ELR (cell line): Measurements from ENCODE around the gene MTPN.

ENCODE experiments used
- DNase-seq: peaks from one replicate; pipeline ENCODE4 v3.0.0-alpha.2; 2015; ENCODE audit warnings: low read depth

Gene MTPN

DNA sequence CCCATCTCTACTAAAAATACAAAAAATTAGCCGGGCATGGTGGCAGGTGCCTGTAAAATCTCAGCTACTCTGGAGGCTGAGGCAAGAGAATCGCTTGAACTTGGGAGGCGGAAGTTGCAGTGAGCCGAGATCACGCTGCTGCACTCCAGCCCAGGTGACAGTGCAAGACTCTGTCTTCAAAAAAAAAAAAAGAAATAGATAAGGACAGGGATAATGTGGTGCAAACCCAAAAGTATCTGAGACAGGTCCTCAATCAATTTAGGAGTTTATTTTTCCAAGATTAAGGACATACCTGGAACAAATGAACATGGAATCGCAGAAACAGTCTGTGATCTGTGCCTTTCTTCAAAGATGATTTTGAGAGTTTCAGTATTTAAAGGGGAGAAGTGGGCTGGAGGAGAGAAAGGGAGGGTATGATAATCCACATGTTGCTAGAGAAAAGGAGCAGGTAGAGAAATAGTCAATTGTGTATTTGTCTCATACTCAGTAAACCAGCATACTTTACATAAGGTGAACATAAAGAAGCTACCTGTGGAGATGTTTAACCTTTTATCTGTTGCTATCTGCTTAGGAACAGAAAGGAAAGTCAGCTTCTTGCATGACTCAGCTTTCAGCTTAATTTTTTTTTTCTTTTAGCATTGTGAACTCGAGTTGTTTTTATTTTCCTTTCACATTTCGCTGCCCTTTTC lies 4.9 kb upstream of the MTPN start:
- no peak for DNase-seq

GRCh38 chr7:135980665-135981180 lies 3.6 kb upstream of the MTPN start:
- peak; percentile 59 for DNase-seq

- peak; percentile 71 for DNase-seq
These were observed 2.9 kb upstream of the MTPN start for GRCh38 chr7:135980012-135980551.

DNA sequence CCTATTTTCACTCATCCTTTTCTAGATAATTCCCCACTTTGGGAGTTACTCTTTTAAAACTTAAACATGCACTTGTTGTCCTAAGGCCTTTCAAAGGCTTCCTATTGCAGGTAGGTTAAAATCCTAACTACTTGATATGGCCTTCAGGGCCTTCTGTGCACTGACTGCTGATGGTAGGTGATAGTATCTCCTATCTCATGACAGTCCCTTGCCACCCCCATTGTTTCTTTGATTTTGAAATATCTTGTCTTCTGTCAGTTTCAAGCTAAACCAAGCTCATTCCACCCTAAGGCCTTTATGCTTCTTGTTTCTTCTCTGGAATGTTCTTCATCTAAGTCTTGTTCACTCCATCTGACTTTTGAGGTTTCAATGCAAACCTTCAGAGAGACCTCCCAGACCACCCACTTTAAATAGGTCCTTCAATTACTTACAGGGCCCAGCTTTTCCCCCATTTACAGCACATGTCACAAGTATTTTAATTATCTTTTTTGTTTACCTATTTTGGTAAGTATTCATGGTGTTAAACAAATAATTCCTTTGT lies 2.4 kb upstream of the MTPN start:
- DNase-seq, result no peak

DNA sequence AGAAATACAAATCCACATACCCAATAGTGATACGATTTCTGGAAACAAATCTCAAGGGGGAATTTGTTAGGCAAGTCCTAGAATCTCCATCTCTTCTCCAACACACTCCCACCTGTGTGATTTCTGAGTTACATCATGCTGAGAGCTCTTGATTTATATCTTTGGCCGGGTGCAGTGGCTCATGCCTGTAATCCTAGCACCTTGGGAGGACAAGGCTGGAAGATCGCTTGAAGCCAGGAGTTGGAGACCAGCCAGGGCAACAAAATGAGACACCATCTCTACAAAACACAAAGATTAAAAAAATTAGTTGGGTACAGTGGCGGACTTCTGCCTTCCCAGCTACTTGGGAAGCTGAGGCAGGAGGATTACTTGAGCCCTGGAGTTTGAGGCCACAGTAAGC lies 1.5 kb upstream of the MTPN start:
- no peak for DNase-seq

DNA sequence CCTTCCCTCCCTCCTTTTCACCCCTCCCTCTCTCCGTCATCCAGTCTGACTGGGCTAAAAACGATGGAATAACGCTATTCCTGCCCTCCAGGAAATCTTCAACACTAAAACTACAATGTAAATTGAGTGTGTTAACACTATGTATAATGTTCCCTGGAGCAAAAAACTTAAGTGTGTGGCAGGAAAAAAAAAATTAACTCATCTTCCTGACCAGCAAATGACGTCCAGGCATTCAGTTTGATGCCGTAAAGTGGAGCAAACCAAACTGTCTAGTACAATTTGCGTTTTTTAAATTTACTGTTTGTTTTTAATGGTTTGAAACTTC lies 545 bp upstream of the MTPN start:
- no peak for DNase-seq

DNA sequence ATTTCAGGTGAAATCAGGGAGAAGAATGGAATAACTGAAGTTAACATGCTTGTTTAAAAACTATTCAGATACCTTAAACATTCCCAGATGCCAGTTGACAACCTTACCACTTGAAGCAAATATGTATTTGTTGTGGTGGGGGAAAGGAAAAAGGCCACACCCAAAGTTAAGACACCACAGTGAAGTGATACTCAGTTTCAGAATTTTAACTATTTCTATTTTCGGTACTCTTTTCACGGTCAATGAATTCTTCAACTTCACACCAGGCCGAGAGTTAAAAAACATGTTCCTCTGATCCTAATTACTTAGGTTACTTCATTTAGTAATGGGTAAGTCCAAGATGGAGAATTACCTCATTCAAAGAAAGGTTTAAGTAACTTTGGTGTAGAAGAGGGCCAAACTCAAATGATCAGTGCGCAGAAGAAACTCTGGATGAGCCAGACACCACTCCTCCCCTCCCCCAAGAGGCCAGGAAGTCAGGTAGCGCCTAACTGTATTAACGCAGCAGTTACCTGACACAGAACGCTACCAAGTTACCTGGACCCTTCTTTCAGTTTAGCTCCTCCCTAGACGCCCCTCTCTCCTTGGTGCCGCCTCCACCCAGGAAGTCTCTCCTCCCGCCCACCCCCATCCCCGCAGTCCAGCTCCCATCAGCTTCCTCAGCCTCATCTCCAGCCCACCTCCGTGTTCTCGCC lies 700 bp downstream of the MTPN start:
- DNase-seq, result peak; percentile 38

DNA sequence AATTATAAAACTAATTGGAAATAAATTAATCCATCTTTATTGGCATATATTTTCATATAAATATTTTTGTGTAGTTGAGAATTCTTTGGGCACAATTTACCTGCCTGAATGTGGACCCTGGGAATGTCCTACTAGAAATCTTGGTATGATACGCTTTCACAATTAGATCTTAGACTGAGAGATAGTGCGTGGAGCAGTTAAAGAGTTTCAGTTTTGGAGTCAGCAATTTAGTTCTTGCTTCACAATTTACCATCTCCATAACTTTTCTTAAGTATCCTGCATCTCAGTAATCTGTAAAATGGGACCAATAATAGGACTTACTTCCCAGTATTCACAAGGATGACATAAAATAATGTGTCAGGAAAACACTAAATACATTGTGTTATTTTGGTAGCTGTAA lies 2.0 kb downstream of the MTPN start:
- DNase-seq, result no peak

GRCh38 chr7:135974667-135975066 lies 2.5 kb downstream of the MTPN start:
- DNase-seq, result no peak

- DNase-seq, result no peak
These were observed 5.8 kb downstream of the MTPN start for GRCh38 chr7:135971366-135971725.

DNA sequence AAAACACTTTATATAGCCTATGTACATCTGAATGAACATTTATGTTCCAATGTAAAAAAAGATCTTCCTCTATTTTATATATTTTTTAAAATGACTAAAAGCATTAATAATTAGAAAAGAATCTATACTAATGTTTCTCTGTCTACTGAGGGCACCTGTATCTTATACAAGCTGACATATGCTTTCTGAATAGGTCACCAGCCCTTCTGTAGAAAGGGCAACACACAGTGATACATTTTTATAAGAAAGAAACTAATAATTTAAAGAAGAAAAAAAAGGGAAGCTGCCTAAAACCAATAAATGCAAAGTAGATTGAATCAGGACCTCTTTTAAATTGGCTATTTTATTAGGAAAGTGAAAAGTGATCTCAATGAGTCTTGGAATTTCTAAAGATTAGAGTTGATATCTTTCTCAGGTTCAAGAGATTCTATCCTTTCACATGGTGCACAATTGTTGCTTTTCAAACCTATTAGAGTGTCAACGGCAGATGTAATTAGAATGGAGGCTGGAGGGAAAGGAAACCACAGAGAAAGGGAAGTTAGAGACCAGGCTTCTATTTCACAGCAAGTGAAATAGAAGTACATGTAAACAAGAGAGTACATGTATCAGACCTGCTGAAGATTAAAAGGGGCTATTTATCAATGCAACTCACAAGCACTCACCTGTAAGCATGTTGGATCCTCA lies 6.3 kb downstream of the MTPN start:
- DNase-seq, result no peak

- no peak for DNase-seq
These were observed 7.1 kb downstream of the MTPN start for GRCh38 chr7:135970045-135970444.

GRCh38 chr7:135966341-135967043 lies 10.7 kb downstream of the MTPN start:
- peak; percentile 10 for DNase-seq

DNA sequence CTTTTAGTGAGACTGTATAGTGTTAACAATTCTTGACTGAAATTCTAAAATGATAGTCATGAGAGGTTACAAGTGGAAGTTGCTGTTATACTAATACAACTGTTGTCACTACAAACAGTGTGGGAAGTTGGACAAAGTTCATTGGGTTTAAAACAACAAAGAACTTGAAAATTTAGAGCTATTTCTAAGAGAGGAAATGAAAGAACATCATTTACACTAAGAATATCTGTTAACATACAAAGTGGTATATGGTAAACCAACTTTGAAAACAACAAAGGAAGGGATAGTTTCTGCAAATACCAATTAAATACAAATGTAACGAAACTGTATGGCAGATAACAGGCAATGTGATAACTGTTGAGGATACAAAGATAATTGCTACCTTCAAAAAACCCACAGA lies 11.6 kb downstream of the MTPN start:
- DNase-seq, result no peak

GRCh38 chr7:135964791-135965190 lies 12.4 kb downstream of the MTPN start:
- peak; percentile 7 for DNase-seq

DNA sequence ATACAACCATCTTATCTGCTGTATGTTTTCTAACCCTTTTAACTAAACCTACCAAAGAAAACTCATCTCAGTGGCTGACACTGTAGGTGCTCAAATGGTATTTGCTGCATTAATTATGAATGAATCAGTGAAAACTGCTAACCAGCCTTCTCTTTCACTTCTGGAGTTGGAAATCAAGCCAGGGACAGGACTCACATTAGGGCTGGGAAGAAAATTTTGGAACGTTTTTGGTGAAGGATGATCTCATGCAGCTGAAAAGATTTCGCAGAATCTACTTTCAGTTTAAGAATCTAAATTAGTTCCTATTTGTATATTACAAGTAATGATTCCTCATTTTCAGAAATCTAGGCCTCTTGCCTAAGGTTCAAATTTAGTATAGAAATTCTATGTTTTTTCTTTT lies 12.9 kb downstream of the MTPN start:
- DNase-seq, result no peak

DNA sequence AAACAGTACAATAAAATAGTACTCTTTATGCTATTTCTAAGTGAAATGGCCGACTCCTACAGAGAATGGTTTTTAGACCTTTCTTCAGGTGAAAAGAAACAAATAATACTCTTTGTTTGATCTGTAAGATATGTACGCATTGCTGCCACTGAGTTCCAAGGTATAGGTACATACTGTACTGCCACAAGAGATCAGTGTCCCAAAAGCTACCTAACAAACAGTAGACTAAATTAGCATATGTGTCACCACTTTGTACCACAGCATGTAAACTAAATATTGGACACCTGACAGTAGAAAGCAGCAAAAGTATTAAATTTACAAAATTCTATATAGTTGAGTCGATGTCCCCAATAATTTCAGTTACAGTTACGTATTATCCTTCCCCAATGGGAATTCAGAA lies 14.4 kb downstream of the MTPN start:
- DNase-seq, result no peak

DNA sequence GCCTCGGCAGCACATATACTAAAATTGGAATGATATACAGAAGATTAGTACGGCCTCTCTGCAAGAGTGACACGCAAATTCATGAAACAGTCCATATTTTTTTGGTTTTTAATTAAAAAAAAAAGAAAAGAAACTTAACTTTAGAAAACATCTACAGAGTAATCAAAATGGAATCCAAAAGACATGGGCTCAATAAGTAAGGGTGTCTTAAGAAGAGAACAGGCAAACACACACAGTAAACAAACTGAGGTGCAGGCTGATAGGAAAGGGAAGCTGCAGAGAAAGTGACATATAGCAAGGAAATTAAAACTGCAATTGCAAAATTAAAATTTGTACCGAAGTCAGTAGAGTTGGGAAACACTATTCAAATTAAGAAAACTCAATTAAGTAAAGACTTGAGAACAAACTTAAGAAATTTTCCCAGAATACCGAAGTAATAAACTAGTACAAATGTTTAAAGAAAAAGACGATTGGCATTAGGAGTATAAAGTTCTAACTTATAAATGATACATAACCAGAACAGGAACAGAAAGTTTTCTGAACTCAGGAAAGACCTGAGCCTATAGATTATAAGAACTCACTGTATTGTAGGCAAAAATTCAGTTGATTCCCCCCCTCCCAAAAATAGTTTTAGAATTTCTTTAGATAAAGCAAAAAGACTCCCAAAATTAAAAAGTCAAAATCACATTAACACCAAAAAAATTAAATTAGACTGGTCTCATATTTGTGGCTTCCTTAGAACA lies 16.3 kb downstream of the MTPN start:
- DNase-seq, result no peak

DNA sequence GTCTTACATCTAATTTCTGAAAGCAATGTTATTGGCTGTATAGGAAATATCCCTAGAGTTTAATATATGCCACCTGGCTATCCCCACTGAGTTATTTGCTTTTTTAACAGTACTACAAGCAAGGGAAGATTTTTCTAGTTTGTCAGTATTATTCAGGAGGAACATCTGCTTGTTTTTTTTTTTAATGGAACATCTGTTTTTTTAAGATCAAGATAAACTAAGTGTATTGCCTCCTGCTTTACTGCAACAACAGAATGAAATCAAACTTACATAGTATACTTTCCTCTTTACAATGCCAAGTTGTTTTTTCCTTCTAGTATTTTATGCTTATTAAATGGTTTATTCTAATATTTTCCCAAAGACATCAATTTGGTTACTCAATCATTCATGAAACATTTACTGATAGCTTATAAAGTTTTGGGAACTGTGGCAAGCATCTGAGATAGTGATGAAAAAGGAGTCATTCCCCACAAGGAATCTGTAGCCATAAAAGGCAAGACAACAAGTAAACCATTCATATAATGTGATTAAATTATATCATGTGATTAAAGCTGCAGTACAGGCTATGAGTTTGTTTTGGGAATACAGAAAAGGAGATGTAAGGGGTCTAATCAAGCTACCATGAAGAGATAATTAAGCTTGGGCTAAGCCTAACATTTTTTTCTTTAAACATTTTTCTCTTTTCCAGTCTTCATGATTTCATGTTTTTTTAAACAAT lies 17.4 kb downstream of the MTPN start:
- no peak for DNase-seq

DNA sequence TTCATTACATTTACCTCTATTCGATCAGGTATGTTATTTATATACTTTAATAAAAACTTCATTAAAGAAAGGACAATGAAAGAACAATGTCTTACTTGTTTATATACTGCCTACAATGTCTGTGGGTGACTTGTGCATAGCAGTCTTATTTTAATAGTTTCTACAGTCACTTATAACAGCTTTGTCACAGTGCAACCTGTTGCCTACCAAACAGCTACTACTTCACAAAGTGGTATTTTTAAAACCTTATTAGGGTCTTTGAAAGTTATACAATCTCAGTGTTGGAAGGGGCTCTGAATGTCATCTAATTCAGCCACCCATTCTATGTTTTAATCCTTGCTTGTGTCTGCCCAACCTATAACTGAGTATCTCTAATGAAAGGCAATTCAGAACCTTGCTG lies 19.0 kb downstream of the MTPN start:
- DNase-seq, result no peak

DNA sequence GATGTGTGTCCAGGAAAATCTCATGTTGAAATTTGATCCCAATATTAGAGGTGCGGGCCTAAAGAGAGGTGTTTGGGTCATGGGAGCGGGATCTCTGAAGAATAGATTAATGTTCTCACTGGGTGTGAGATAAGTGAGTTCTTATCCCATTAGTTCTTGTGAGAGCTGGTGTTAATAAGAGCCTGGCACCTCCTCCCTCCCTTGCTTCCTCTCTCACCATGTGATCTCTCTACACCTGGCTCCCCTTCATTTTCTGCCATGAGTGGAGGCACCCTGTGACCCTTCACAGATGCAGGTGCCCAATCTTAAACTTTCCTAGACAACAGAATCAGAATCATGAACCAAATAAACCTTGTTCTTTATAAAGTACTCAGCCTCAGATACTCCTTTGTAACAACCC lies 19.5 kb downstream of the MTPN start:
- no peak for DNase-seq
